IMR-90 (cell line): ENCODE data around the gene UNC79. TPM values are rescaled to one million over a fixed set of nuclear protein-coding genes. Genes with fewer than 3 reads are reported as not detected.

ENCODE experiments used
- ATAC-seq: fragments of 200-7000 bp; cut with Tn5 transposase; 2 replicates; pipeline ENCODE4 v1.9.1; 2020; ENCODE audit warnings: low read depth, mild to moderate bottlenecking, moderate library complexity
- BruUV-seq: library from RNA; stranded (reverse); fragments of 400-500 nt; replicated peaks from 2 replicates; lab custom pipeline; 2021; lab: Mats Ljungman, UMichigan
- CTCF ChIA-PET: fragments of 300-600 bp; formaldehyde crosslinking; extraction: SDS; loops from one replicate; lab custom pipeline; 2021; ENCODE audit warnings: antibody characterized with exemption; lab: Yijun Ruan, JAX
- POLR2A ChIA-PET: fragments of 300-600 bp; sonication (Branson Sonifier 250); formaldehyde crosslinking; loops from one replicate; lab custom pipeline; 2022; ENCODE audit warnings: antibody characterized with exemption; ENCODE audit not compliant: unreplicated experiment; lab: Charles Lee
- DNase-seq: peaks from one replicate; pipeline ENCODE4 v3.0.0; 2013
- H2AFZ ChIP-seq: replicated peaks from 2 replicates; pipeline ENCODE3; 2013; ENCODE audit warnings: low read length, mild to moderate bottlenecking; ENCODE audit not compliant: poor library complexity
- H2AK5ac ChIP-seq: 2 replicates; pipeline ENCODE4 v1.6.1; 2013; ENCODE audit warnings: low read depth, low read length, inconsistent platforms
- H2AK9ac ChIP-seq: replicated peaks from 2 replicates; pipeline ENCODE3; 2013; ENCODE audit warnings: mild to moderate bottlenecking, low read depth, low read length, moderate library complexity; ENCODE audit not compliant: poor library complexity
- H2BK120ac ChIP-seq: 2 replicates; pipeline ENCODE4 v1.6.1; 2013; ENCODE audit warnings: low read depth, low read length, inconsistent platforms
- H2BK15ac ChIP-seq: 3 replicates; pipeline ENCODE4 v1.6.1; 2013; ENCODE audit warnings: low read depth, low read length, inconsistent platforms
- H2BK20ac ChIP-seq: 2 replicates; pipeline ENCODE4 v1.6.1; 2013; ENCODE audit warnings: low read depth, mild to moderate bottlenecking, inconsistent platforms, low read length, moderate library complexity
- H2BK5ac ChIP-seq: 2 replicates; pipeline ENCODE4 v1.6.1; 2013; ENCODE audit warnings: mild to moderate bottlenecking, low read depth, low read length, inconsistent platforms; ENCODE audit not compliant: poor library complexity, severe bottlenecking
- H3K14ac ChIP-seq: replicated peaks from 2 replicates; pipeline ENCODE4 v1.6.1; 2013; ENCODE audit warnings: low read depth, low read length, inconsistent platforms
- H3K18ac ChIP-seq: 2 replicates; pipeline ENCODE4 v1.6.1; 2013; ENCODE audit warnings: low read depth, low read length, control low read depth
- H3K23ac ChIP-seq: 2 replicates; pipeline ENCODE4 v1.6.1; 2013; ENCODE audit warnings: low read depth, low read length, inconsistent platforms
- H3K27ac ChIP-seq: 2 replicates; pipeline ENCODE4 v1.5.1; 2013; ENCODE audit warnings: mild to moderate bottlenecking, control low read depth, low read length; ENCODE audit not compliant: insufficient read depth
- H3K27me3 ChIP-seq: 2 replicates; pipeline ENCODE4 v1.6.1; 2013; ENCODE audit warnings: low read length; ENCODE audit not compliant: control insufficient read depth, insufficient read depth
- H3K36me3 ChIP-seq: 2 replicates; pipeline ENCODE4 v1.6.1; 2013; ENCODE audit warnings: low read length, mixed read lengths; ENCODE audit not compliant: control insufficient read depth, insufficient read depth
- H3K4ac ChIP-seq: 2 replicates; pipeline ENCODE4 v1.6.1; 2013; ENCODE audit warnings: low read depth, low read length, inconsistent platforms
- H3K4me1 ChIP-seq: 2 replicates; pipeline ENCODE4 v1.6.1; 2013; ENCODE audit warnings: low read length, mixed read lengths; ENCODE audit not compliant: control insufficient read depth, insufficient read depth
- H3K4me2 ChIP-seq: 2 replicates; pipeline ENCODE4 v1.6.1; 2013; ENCODE audit warnings: low read depth, mild to moderate bottlenecking, control low read depth, low read length, moderate library complexity
- H3K4me3 ChIP-seq: 2 replicates; pipeline ENCODE4 v1.5.1; 2013; ENCODE audit warnings: low read depth, mild to moderate bottlenecking, control low read depth, low read length, moderate library complexity; ENCODE audit not compliant: insufficient read depth
- H3K56ac ChIP-seq: 2 replicates; pipeline ENCODE4 v1.6.1; 2013; ENCODE audit warnings: low read length, inconsistent platforms; ENCODE audit not compliant: insufficient read depth; ENCODE audit errors: extremely low read depth
- H3K79me1 ChIP-seq, 2 experiments: 2 replicates each; pipeline ENCODE4 v1.6.1; 2013; ENCODE audit warnings: low read length in 2 of 2, inconsistent platforms in 1 of 2, low read depth in 1 of 2
- H3K9ac ChIP-seq: 2 replicates; pipeline ENCODE4 v1.6.1; 2013; ENCODE audit warnings: low read depth, low read length, control low read depth
- H3K9me1 ChIP-seq: 2 replicates; pipeline ENCODE4 v1.6.1; 2013; ENCODE audit warnings: low read length, inconsistent platforms; ENCODE audit not compliant: insufficient read depth
- H3K9me3 ChIP-seq: 2 replicates; pipeline ENCODE4 v1.6.1; 2013; ENCODE audit warnings: low read length; ENCODE audit not compliant: control insufficient read depth, insufficient read depth
- H4K20me1 ChIP-seq: 2 replicates; pipeline ENCODE4 v1.6.1; 2013; ENCODE audit warnings: low read length, inconsistent platforms; ENCODE audit not compliant: insufficient read depth
- H4K5ac ChIP-seq: 2 replicates; pipeline ENCODE4 v1.6.1; 2013; ENCODE audit warnings: mild to moderate bottlenecking, low read depth, low read length, control low read depth
- H4K8ac ChIP-seq, 2 experiments: 2 replicates each; pipeline ENCODE4 v1.6.1; 2013; ENCODE audit warnings: low read depth in 2 of 2, low read length in 2 of 2, control low read depth in 1 of 2, inconsistent platforms in 1 of 2
- H4K91ac ChIP-seq: 2 replicates; pipeline ENCODE4 v1.6.1; 2013; ENCODE audit warnings: low read depth, low read length, inconsistent platforms; ENCODE audit not compliant: insufficient read depth
- BHLHE40 ChIP-seq: fragments of 150-350 bp; IDR thresholded peaks from 2 replicates; pipeline ENCODE4 v1.6.1; 2016; ENCODE audit warnings: mild to moderate bottlenecking, low read depth, low read length
- CHD1 ChIP-seq: IDR thresholded peaks from 2 replicates; pipeline ENCODE4 v1.6.1; 2012; ENCODE audit warnings: low read depth, low read length, improper control_type of control experiment
- MAZ ChIP-seq: IDR thresholded peaks from 2 replicates; pipeline ENCODE4 v1.6.1; 2012; ENCODE audit warnings: low read depth, mild to moderate bottlenecking, low read length, improper control_type of control experiment, moderate library complexity, borderline replicate concordance
- WGBS, 2 experiments: methylation state at CpG; one replicate each; pipeline versions ENCODE4 v1.1.5 to v1.1.7; 2013; ENCODE audit warnings: missing lambda C conversion rate in 2 of 2; ENCODE audit not compliant: insufficient read length in 1 of 2; ENCODE audit errors: extremely low coverage in 2 of 2; 5-methylcytosine and 5-hydroxymethylcytosine counted together
- dilution Hi-C: fragments of 300-500 bp; cut with HindIII; formaldehyde crosslinking; loops from one replicate; pipeline ENCODE4 v1.14.3; 2018; ENCODE audit warnings: low sequenced_read_pairs; ENCODE audit not compliant: unreplicated experiment
- in situ Hi-C: fragments of 300-500 bp; cut with MboI; formaldehyde crosslinking; loops from 3 replicates; pipeline ENCODE4 v1.14.3; 2019; ENCODE audit warnings: low sequenced_read_pairs, inconsistent platforms, mixed read lengths
- intact Hi-C: fragments of 100-400 bp; cut with micrococcal nuclease; formaldehyde crosslinking; loops from 2 replicates; pipeline ENCODE4 v1.10.0; 2022
- polyA plus RNA-seq, 3 experiments: library from polyadenylated mRNA; depleted of rRNA; stranded (reverse); fragments of >200 nt; gene quantifications; 2 replicates each; pipeline ENCODE4 v1.2.3, GENCODE V29; 2012; ENCODE audit warnings: low replicate concordance in 1 of 3
- total RNA-seq: library from RNA; depleted of rRNA; stranded (reverse); fragments of >200 nt; gene quantifications from 2 replicates; pipeline ENCODE4 v1.2.3, GENCODE V29; 2012

The UNC79 gene
- total and polyA plus RNA-seq, 2 of the 4 experiments (the other 2 are of a cell fraction), result under 0.01 TPM

- dilution Hi-C loops, result no loop called here
- intact Hi-C loops, result no loop called here
- 30% methylated on average over 8 of the region's 19 CpGs; no CpG with 5 or more reads in 1 of the 2 experiments for WGBS, 2 experiments
These were observed 321.4 kb downstream of the UNC79 start for GRCh38 chr14:93751946-93752655.

More at GRCh38 chr14:93751946-93752655, 321.4 kb downstream of the UNC79 start:
- no peaks in the 10 kb centered on the region for H3K9me1 ChIP-seq
- H3K36me3 ChIP-seq, result no peaks in the 10 kb centered on the region
- H3K27ac ChIP-seq, result no peak overlapping the region
- TF ChIP-seq MAZ, result no peak
- TF ChIP-seq BHLHE40, result no peak
- TF ChIP-seq CHD1, result no peak
- no peak for DNase-seq
- no peak overlapping the region for H3K9ac ChIP-seq
- no peak overlapping the region for H2BK120ac ChIP-seq
- no peak overlapping the region for H2BK20ac ChIP-seq
- H3K4ac ChIP-seq, result no peak overlapping the region
- H4K20me1 ChIP-seq, result no peaks in the 10 kb centered on the region
- H4K8ac ChIP-seq, result no peak overlapping the region
- ChIA-PET CTCF (no interaction called here), POLR2A (no interaction called here)
- in situ Hi-C loops, result no loop called here
- H3K14ac ChIP-seq, result no peak overlapping the region
- H3K9me3 ChIP-seq, result peaks cover 7% of the 10 kb centered on the region
- H4K5ac ChIP-seq, result no peak overlapping the region
- H3K23ac ChIP-seq, result no peak overlapping the region
- H3K79me1 ChIP-seq, result no peaks in the 10 kb centered on the region
- H4K91ac ChIP-seq, result no peak overlapping the region
- H3K4me1 ChIP-seq, result no peaks in the 10 kb centered on the region
- no peak overlapping the region for H2AFZ ChIP-seq
- H3K4me3 ChIP-seq, result no peak overlapping the region
- no peak overlapping the region for H3K56ac ChIP-seq
- no peak for ATAC-seq
- no peak overlapping the region for H2AK5ac ChIP-seq
- H3K18ac ChIP-seq, result no peak overlapping the region
- no peak overlapping the region for H2BK5ac ChIP-seq
- no peaks in the 10 kb centered on the region for H3K27me3 ChIP-seq
- BruUV-seq, result no TSS peak
- H3K4me2 ChIP-seq, result no peak overlapping the region
- H2AK9ac ChIP-seq, result no peak overlapping the region
- H2BK15ac ChIP-seq, result no peak overlapping the region
